ENCODE data around the gene SUPT3H.
"Not testable (repeated sequence)": the region's sequence is repeated elsewhere in the genome, so short reads cannot be mapped to it uniquely, and the experiment has no call there.

The SUPT3H gene

DNA sequence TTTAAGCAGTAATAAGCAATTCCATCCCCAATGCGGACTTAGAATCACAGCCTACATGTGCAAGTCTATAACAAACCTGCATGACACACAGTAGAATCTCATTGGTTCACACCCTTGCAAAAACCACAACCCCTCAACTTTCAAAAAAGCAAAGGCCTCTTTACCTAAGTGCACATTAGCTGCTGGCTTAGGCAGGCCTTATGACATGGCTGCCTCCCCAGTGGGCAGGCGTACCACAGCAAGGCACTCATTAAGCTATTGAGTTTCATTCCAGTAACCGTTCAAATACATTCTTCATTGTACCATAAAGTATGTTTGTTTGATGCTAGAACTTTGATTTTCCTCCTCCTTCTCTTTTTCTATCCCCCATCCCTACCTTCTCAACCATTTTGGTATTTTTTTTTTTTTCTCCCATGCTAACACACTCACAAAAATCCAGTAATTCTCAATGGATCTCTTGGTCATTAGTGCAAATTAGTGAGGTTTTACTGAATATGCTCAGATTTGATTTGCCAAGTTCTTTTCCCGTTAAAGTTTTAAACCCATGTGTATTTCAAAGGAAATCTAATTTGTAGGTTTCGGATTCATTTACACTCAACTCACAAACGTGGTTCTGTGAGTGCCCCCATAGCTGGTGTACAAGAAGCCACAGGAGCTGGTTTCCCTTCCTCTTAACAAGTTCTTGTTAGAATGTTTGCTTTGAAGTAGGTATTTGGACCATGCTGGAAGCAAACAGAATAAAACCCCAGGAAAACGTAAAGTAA is 510.0 kb downstream of the SUPT3H start:
- DNase-seq = no peak

DNA sequence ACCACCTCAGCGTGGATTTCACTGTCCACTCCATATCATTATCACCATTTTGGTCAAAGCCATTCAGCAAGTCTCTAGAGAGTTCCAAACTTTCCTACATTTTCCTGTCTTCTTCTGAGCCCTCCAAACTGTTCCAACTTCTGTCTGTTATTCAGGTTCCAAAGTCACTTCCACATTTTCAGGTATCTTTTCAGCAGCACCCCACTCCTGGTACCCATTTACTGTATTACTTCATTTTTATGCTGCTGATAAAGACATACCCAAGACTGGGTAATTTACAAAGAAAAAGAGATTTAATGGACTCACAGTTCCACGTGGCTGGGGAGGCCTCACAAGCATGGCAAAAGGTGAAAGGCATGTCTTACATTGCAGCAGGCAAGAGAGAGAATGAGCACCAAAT is 512.5 kb downstream of the SUPT3H start:
- not testable (repeated sequence) for DNase-seq

DNA sequence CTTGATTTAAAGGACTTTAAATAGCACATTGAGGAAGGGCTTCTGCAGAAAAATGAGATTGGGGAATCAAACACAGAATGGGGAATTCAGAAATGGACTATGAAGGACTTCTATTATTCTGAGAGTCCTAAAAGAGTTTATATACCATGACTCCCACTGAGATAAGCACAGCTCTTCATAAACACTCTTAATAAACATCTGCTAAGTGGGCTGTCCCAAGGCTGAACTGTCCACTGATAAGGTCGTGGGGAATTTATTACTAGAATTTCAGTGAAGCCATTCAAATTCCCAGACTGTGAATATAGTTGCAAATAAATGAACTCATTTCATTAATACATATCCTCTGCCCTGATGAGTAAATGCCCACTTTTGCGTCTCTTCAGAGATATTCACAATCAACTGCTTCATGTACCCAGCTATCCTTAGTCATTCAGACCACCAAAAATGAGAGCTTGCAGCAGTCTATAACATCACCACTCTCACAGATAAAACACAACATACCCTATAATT is 517.8 kb downstream of the SUPT3H start:
- DNase-seq = no peak

DNA sequence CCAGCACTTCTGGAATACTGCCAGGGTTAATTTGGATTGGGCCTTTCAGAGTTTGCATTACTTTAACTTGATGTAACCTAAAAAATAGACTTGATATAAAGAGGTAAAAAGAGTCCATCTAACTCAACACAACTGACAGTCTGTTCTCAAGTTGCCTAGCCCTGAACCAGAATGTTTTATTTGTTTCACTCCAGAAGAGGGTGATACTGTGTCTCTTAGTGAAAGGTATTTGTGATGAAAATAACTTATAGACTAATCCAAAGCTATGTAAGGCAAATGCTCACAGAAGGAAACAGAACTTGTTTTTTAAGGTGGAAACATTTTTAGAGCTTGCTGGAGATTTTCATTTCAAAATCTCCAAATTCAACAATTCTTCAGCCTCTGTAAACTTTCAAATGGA is 518.7 kb downstream of the SUPT3H start:
- no peak for DNase-seq

DNA sequence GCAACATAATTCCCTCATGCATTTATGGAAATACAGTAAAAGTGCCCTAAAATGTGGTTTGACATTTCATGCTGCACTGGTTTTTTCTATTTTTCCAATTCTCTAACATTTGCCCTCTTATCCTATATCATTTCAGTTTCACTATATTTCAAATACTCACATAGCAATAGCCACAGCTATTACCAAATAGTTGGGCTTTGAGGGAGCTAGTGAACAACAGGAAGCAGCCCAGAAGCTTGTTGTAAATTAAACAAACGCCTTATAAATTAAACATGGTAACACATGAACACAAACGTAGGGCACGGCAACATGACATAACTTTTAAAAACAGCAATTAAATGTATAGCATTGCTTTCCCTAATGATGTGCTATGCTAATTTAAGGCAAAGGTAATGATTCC is 521.3 kb downstream of the SUPT3H start:
- no peak for DNase-seq

DNA sequence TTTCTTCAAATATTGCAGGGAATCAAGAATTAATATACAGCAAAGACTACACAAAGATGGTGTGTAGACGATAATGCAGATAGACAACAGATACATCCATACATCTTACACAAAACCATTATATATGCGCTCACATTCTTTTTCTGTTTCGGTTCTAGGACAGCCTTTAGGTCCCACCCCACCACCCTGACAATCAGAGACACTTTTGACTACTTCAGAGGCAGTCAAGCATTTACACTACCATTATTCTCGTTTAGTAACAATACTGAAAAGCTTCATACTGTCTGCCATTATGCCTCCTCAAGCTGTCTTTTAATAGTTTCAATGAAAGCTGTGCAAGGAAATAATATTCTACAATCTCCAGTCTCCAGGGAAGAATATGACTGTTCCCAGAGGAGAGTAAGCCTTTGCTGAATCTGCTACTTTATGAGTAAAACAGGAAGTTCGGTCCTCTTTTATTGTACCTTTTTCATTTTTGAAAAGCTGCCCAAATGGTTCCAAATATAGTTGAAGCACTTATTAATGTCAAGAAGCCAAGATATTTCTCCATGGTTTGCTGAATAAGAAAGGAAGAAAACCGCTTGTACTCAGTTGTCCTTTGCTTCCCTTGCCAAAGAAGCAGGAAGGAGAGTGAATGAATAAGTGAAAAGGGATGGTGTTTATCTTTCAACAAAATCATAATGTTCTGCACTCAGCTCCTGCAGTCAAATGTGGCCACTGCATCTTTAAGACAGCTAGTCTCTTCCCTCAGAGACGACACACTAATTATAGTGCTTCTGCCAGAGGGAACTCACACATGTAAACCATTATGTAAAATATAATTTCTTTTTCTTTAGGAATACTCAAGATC is 521.9 kb downstream of the SUPT3H start:
- DNase-seq = no peak

DNA sequence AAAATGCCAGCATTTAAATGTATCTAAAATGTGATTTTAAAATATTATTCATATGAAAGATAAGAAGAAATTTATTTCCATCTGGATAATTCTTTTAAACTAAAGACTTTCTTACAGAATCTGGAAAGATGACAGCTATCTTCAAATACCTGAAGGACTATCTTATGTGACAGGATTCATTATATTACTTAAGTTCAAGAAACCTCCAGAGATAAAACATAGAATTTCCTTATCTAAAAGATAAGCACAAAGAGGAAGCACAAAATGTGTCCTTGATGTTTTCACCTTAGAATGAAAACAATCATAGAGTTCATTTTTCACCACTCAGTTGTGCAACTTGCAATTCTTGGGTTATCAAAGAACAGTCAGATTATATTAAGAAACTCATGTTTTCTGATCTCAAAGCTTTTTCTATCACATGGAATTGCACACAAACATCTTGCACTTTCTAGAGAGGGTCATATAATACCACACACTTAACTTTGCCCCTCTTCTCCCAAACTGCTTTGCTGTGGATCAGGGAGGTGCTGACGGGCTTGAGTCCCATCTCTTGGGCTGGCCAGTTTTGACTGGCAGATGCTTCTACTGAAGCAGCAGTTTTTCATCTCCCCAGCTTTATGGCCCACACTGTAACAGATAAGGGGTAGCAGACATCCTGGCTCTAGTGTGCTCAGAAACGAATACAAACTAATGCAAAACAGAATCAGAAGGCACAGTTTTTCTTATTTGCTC is 522.9 kb downstream of the SUPT3H start:
- DNase-seq = no peak

DNA sequence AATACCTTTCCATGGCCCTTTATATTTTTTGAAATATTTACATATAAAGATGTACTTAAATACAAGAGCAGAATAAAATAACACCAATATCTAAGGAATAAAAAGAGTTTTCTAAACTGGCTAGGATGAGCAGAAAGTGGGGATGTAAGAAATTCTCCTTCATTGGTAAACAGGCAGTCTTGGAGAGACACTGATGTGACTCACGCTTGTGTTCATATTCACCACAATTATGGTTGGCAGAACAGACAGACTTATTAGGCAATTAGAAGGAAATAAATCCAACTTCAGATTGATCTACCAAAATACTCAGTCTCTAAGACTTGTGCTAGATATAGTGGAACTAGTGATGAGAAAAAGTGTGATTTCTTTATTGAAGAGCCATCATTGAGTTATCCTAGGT is 526.6 kb downstream of the SUPT3H start:
- no peak for DNase-seq

DNA sequence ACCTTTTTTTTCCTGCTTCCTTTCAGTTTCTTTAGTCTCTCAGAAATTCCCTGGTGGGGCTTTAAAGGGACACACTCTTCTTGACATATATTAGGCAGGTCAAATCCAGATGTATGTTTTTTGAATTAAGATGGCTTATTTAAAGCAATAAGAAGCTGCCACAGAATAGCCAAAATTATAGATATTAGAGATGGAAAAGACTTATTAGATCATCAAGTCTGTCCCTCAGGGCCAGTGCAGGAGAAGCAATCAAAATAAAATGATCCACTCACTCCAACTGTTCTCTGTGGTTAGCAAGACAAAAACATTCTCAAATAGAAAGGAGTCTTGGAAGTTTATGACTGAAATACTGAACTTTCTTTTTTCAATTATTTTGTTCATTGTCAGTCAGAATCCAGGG is 527.4 kb downstream of the SUPT3H start:
- no peak for DNase-seq

DNA sequence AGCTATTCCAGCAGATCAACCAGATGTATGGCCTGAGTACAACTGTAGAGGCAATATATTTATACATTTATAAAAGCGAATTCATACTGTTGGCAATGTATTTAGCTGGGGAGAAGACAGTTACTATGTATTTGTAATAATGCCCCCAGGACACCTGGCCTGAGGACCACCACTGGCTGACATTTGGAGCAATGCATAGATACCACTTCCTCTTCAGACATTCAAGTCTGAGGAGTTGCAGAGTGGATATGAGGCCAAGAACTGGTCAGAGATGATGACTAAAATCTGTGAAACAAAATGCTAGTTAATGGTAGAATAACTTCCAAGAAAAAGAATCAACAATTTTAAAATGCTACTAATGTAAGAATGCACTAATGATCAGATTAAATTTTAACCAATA is 527.9 kb downstream of the SUPT3H start:
- DNase-seq = no peak

DNA sequence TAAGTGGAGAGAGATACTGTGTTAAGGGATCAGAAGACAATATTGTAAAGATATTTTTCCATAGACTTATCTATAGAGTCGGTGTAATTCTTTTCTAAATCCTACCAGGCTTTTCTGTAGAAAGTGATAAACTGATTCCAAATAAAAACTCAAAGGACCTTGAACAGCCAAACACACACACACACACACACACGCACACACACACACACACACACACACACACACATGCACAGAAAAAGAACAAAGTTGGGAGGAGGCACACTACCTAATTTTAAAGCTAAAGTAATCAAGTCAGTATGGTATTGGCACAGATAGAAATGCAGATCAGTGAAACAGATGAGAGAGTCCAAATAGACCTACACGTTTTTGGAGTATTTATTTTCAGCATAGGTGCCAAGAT is 534.0 kb downstream of the SUPT3H start:
- DNase-seq = no peak

DNA sequence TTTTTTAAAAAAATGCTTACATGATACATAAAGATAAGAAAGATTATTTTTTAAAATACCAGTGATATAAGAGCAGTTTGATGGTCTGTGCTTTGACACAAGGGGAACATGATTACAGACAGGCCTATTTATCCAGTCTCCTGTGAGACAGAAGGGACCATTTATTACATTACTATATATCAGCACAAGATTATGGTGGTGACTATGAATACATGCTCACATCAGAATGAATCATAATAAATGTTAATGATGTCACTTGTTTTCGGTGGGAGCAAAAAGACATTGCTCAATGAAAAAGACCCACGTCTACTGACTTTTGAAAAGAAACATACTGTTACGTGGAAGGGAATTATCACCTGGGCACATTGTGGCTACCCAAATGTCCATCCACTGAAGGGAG is 535.1 kb downstream of the SUPT3H start:
- no peak for DNase-seq

DNA sequence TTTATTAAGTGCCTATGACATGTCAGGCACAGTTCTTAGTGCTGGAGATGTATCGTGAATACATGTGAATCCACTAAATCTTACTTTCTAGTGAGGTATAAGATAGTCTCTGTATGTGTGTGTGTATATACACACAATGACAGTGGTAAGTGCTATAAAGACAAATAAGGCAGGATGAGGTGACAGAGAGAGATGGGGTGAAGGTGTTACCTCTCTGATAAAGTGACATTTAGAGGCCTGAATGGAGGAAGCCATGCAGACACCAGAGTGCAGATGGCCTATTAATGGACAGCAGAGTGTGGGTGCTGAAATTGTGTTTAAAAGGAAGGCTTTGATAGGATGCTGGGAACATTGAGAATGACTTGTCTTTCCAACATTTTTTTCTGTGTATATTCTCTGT is 535.9 kb downstream of the SUPT3H start:
- no peak for DNase-seq

DNA sequence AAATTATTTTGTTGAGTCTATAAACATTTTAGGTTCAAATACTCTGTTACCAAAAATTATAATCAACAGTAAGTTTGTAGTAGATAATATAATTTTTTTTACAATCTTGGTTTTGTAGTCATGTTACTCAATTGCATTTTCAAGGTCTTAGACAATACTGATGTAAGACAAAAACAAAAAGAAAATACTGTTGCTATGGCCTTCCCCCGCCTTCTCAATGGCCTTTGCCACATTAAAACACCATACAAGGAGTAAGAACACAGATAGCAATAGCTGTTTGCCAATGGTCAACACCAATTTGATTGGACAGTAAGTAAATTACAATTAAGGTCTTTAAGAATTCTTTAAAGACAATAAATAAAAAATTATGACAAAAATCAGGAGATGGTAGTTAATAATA is 540.0 kb downstream of the SUPT3H start:
- DNase-seq = no peak

DNA sequence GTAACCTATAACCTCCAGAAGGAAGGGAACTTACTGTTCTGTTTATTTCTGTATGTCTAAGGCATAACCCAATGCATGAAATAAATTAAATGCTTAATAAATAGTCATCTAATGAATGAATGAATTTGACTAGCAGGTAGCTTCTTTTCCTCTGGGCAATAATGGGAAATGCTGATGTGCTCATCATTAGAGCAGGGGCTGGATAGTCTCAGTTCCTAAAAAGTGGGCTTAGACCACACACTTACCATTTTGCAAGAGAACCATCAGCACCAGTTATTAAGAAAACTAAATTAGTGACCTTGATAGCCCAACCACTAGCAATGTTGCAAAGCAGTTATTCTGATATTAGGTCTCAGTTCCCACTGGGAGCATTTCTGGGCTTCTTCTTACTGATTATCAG is 540.5 kb downstream of the SUPT3H start:
- no peak for DNase-seq

DNA sequence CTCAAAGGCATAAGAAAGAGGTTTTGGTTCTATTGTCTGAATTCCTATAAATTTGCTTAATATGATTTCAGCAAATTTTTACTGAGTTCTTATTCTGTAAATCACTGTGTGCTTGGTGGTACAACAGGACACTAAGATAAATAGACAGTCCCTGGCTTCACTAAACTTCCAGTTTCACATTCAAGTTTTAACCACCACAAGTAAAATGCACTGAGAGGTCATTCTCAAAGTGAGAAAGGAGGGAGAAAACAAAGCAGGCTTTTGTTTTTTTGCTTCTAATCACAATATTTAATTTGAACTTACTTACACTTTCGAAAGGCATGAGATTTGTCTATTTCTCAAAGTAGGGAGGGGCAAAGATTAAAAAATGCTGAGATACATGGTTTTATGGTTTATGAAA is 544.5 kb downstream of the SUPT3H start:
- DNase-seq = no peak

DNA sequence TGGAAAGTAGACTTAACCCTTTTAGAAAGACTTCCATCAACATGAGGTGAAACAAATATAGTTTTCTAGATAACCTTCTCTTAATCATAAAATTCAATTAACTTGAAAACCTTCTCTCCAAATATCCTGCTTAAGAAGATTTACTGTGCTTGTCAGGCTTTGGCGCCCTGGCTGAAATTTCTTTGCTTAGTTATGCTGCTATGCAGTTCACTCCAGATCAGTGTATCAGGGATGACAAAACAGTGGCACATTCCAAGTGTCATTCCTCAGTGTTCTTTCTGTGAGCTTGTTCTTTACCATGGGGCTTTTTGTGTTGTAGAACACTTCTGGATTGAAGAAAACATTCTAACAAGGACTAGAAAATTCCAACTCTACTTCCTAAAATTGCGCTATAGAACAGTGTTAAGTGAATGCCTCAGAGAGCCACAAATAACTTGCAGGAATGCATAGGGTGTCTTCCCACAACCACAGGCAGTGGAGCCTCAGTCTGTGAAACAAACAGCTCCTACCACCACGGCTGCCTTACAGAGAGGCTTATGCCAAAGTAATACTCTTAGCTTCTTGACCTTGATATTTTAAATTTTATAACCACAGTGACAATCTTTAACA is 546.6 kb downstream of the SUPT3H start:
- no peak for DNase-seq

DNA sequence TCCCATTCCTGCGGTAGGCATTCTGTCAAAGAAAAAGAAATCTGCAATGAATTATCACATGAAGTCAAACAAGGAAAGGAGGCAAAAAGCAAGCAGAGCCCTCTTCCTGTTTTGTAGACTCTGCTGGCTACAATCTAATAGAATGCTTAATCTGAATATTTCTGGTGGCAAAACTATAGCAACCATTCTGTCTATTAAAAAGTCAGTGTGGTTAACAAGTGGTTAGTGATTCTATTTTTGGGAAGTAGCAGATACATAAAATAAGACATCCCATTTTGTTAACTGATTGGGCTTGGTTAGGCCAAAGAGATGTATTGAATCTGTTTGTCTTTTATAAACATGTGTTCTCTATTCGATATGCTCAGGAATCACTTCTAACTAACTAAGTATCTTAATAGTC is 547.9 kb downstream of the SUPT3H start:
- no peak for DNase-seq

DNA sequence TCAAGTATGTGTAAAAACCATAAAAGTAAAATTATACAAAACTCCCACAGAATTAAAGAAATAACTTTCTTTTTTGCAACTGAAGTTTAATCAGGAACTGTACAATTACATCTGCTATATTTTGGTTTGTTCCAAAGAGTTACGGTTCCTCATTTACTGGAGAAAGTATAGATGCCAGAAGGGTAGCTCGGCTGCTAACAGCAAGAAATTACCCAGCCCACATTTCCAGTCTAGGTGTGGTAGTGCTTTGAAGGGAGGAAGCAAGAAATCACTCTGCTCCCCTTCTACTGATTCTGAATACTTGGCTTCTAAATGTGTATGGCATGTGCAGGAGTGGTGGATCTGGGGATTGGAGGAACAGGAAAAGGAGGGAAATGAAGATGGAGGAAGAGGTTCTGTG is 549.0 kb downstream of the SUPT3H start:
- DNase-seq = no peak

DNA sequence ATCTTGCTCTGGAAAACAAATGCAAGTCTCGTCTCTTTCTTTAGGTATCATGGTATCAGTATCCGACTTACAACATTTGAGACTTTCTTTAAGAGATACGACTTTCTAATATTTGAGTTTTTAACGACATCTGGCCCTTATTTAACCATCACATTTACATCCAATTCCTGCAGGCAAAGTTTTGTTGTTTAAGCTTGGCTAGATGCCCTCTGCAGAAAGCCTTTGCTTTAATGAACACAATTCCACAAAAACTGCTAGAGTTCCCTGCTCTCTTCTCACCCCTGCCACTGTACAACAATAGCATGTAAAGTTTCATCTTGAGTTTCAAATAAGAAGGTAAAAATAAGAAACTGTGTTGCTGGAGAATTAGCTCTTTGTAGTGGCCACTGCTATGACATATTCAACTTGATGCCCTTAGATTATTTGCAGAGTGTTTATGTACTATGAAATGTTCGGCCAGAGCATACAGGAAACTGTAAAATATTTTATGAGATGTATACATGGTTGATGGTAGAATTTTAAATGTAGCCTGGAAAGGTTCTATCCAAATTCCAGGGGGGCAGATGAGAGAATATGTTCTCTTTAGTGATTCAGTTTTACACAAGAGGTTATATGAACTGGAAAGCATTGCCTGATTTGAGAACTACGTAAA is 551.6 kb downstream of the SUPT3H start:
- DNase-seq = no peak

DNA sequence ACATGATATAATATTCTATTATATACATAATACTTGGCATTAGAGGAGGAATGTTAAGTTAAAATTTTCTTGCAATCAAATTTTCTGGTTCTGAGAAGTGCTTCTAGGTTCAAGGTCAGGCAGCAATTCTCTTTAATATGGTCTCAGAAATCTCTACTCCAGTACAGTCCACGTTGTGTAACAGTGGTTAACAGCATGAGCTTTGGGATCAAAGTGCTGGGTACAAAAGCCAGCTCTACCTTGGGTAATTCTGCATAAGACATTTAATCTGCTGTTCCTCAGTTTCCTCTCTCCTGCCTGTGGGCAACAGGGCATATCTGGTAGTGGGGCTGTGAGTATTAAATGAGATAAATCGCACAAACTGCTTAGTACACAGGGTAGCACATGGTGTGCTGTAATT is 552.5 kb downstream of the SUPT3H start:
- DNase-seq = no peak

DNA sequence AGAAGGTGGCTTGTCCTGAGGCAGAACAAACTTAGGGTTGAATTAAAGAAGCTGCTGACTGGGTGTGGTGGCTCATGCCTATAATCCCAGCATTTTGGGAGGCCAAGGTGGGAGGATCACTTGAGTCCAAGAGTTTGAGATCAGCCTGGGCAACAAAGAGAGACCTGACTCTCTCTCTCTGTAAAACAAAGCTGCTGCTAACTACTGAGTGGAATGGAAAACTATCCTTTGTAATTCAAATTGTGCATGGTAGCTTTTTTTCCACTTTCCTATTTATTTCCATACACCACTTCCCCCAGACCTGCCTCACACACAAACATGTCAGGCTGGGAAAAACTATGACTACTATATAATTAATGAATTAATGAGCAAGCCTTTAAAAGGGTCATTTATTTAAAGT is 553.2 kb downstream of the SUPT3H start:
- no peak for DNase-seq

DNA sequence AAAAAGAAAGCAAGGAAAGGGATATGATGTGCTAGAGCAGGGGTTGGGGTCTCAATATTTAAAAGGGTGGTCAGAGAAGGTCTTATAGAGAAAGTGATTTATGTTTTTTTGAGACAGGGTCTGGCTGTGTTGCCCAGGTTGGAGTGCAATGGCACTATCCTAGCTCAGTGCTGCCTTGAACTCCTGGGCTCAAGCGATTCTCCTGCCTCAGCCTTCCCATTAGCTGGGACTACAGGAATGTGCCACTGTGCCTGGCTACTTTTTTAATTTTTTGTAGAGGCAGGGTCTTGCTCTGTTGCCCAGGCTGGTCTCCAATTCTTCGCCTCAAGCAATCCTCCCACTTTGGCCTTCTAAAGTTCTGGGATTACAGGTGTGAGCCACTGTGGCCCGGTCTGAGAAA is 557.0 kb downstream of the SUPT3H start:
- DNase-seq = no peak

All from stimulated activated CD4-positive, alpha-beta T cell treated with anti-CD3 and anti-CD28 coated beads, Interleukin-2, amount 100 ng/mL, for 24 hours (primary cell).